IPS DF 19.7 (cell line): Measurements from ENCODE around the gene PALLD.

Experiments
- DNase-seq: peaks from one replicate; pipeline ENCODE4 v3.0.0-alpha.2; 2013; ENCODE audit warnings: low read depth, low spot score

PALLD gene

DNA sequence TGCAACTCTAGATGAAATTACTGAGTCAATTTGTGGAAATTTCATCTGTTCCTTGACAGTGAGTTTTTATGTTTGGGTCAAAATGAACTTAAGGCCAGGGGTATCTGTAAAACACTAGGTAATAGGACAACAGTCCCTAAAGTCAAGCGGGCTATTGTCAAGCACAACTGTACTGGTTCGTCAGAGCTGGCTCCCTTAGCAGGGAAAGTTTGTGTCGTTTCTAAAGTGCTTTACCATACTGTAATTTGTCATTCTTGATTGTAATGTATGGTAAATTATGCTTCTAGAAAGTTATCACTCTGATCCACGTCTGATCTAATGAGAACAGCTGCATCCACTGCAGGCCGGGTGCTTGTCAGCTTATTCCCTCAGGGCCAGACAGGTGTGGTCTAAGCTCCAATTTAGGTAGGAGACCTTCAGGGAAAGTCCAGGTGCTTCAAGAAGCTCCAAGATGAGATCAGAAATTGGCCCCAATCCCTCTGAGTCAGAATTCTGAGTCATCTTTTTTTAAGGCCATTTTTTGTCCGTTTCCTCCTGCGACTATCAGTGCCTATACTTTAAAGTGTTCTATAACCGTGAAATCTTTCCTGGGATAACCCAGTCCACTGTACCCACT, 92.2 kb downstream of the PALLD start:
- no peak for DNase-seq

DNA sequence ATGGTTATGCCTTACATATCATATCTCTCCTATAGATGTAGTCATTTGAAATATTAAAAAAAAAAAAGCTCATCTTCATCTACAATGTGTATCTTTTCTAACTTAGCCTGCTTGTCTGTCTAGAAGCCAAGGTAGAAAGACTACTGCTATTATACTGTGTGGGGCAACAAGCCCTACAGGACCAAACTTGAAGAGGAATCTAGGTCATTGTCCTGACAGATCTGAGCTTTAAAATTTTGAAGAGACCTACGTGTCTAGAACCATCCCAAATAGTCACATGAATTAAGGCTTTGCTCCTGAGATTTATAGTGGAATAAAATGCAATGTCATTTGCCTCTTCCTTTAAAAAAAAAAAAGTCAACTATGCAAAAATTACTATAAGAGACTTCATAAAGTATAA, 95.8 kb downstream of the PALLD start:
- no peak for DNase-seq

- no peak for DNase-seq
These were observed 96.5 kb downstream of the PALLD start for GRCh38 chr4:168593399-168593798.

GRCh38 chr4:168594121-168594520, 97.3 kb downstream of the PALLD start:
- DNase-seq = no peak

DNA sequence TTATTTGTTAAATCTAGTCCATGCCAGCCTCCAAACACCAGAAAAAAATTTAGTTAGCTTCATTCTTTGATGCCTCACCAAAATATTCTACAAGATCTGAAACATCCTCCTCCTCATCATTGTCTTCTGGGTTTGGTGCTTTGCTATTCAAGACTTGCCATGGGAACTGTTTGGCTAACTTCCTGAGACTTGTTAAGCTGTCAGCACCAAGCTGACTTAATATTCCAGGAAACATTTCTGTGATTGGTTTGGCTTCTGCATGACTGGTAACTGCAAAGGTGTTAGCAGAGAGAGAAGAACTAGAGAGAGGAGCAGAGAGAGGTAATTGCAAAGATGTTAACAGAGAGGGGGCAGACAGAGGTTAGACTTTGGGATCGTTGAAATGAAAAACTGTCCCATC, 101.3 kb downstream of the PALLD start:
- no peak for DNase-seq

DNA sequence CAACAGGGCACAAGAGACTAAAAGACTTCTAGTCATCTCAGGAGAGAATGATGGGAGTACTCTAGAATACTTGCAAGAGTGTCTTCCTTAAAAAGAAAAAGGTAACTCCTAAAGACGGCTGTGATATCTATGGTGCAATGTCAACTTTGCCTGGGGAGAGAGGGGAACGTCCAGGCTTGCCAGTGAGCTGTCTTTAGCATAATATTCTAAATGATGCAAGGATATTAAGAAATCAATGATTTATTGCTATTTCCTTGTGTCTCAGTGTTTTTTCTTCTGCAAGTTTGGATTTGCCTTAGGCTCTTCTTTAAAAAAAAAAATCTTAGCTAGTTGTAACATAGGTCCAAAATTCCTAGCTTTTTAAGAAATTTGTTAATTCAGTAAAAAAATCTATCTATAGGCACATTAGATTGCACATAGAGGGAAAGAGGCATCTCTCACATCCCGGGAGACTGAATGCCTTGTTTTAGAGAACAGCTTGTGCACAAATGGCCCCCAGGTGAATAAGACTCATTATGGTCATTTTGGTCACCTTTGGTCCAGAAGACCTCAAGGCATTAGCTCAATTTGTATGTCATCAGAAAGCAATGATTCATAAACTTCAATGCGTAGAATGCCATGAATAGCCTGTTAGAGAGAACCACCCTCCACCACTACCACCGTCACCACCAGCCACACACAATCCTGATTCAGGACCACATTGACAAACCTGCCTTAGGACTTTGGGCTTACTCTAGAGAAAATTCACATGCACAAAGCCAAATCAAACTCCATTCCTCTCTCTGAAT, 104.1 kb downstream of the PALLD start:
- no peak for DNase-seq

DNA sequence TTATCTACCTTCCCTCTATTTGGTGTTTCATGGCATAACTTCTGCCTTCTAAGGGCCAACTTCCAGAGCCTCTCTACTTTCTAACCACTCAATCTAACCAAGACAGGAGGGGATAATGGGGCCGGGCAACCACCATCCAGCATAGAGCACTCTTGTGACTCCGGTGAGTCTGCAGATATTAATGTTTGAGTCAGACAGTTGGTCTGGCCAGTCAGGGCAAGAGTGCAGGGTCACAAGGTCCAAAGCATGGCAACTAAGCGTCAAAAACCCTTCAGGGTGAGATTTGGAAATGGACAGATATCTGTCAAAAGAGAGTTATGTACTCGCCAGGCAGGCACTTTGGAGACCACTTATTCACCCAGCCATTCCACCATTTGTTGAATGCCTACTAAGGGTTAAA, 105.0 kb downstream of the PALLD start:
- no peak for DNase-seq

- peak; percentile 30 for DNase-seq
These were observed 107.9 kb downstream of the PALLD start for GRCh38 chr4:168604496-168605373.

DNA sequence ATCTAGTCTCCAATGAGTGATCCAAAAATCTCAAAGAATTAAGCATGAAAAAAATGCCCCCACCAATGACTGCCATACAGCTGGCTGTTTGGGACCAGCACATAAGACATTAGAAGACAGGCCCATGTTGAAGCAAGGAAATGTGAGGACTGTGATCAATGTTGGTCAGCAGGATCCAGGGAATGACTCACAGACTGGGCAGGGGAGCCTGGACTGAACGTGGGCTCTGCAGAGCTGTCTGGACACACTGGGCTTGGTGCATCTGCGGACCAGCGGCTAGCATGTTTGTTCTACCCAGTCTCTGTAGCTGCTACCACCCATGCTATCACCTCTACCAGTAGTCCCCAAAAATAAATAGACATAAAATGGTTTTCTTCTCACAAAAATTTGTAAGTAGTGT, 108.6 kb downstream of the PALLD start:
- DNase-seq = no peak

DNA sequence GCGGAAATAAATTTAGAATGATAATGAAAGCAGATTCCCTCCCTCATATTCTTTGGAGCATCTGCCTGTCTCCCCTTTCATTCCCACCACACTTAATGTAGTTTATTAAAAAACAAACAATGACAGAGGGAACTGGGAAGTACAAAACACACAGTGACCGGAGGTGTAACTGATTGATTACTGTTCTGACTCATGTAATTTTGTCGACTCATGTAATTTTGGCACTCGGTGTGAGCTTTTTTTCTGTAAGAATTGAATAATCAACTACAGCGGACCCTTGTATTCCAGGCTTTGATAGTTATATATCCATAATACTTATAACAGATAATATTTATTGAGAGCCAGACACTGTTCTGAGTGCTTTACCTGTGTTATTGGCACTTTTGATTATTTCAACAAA, 110.4 kb downstream of the PALLD start:
- no peak for DNase-seq

DNA sequence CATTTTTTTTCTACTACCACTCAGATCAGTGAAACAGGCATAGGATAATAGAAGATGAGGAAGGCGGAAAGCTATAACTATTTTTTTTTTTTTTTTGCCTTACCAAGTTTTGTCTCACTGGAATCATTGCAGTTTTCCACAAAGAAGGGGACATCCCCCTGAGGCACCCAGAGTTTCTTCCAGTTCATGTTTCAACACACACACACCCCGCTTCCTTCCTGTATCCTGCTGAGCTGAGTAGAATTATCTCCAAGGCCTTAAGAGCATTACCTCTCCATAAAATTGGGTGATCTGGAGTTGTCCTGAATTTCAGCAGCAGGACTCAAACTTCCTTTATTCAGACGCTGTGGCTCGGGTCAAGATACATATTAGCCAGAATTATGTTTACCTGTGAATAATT, 111.9 kb downstream of the PALLD start:
- DNase-seq = no peak

DNA sequence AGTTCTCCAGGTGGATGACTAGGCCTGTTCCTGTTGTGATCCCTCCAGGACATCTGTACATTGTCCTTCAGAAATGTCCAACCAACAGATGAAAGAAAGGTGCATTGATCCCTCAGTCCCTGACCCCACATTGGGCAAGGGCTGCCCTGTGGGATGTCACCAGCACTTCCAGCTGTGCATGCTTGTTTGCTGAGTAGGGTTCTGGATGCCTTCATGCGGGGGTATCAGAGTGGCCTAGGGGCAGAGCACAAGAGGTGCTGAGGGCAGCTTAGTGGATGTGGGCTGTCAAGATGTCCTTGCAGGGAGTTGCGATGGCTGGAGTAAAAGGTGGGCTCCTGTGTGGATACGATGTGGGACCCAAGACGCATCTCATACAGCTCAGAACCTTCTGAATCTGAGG, 112.5 kb downstream of the PALLD start:
- DNase-seq = no peak

DNA sequence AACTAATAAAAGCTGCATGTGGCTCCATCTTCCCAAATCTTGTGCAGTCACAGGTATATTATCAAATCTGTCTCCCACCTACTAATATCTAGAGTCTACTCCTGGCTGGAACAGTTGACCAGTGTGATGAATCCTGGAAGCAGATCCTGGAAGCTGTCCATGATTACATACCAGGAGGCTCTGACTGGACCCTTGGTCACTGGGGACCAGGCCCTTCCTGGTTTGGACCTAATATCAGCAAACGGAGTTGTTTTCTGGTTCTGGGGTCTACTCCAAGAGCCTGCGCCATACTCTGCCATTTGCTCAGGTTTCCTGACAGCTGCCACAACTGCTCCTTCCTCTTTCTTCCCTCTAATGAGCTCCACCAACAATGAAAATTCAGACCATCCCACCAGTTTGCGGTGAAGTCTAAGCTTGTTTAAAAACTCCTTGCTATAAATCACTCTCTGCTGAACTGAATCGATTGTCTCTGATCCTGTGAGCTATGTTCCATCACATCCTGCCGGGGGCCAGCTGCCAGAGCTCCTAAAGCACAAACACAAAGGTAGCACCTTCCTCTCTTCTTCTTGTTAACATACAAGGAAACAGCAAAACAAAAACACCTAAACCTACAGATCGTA, 114.2 kb downstream of the PALLD start:
- DNase-seq = no peak

DNA sequence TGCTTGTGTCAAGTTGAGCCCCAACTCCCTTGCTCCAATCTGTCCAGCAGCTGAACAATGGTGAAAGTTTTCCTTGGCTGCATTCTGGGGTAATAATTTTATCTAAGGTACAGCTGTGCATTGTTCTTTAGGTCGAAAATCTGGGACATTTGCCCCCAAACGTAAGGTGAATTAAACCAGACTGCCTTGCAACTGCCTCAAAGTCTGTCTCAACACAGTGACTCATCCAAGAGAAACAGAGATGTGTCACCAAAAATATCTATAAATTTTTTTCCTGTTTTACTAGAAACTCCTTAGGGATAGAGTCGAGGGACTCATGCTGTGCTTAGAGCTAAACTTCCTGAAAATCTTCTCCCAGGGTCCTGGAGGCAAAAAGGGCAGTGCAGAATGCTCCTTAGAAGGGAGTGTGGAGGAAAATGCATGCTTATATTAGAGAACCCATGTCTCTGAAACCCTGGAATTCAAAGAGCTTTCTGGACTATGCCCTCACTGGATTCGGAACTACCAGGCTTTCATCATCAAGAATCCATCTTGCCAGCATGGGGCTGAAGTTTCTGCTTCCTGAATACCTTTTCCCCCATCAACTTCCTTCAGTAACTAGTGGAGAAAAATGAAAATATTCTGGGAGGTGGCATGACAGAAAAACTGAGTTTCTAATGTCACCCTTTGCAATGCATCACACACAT, 115.7 kb downstream of the PALLD start:
- DNase-seq = no peak

DNA sequence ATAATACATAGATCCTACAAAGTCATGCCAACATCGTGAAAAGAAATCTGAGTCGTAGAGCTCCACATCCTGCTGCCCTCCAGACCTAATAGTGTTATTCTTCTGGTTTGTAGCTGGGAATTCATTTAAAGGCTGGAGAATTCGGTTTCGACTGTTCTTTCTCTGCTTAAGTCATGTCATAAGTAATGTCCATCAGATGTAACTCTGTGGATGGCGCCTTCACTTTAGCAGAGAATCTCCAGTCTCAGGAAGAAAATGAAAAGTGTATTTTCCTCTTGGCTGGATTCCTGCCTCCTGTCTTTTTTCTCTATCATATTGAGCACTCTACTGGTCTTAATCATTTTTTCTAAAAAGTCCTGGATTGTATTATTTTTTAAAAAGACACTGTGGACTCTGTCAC, 117.0 kb downstream of the PALLD start:
- no peak for DNase-seq

DNA sequence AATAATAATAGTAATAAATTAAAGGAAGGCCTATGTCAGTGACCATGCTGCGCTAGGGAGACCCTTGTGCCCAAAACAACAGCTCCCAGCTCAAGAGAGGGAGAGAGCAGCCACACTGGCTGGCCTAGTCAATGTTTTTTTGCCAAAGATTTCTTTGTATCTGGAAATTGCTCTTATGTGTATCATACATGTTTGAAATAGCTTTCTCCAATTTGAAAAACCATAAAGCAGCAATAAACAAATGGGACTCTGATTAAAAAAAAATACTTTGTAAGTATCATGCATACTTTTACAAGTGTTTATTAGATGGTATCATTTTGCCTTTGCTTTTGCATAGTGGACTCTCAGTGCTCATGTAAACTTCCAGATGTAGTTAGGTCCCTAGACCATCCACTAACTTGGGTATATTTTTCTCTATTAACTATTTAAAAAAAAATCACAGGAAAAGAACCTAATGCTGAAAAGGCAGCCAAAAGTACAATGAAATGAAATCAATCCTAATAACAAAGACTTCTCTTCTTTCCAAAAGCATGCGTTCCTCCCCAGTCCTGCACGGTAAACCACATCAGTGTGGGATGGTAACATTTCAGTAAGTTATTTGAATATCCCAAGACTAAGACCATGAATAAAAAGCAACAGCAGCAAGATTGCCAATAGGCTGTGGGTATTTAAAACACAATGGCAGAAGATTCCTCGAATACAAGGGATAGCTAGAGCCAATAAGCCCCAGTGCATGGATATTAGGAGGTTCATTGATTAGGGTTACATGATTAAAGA, 117.6 kb downstream of the PALLD start:
- no peak for DNase-seq

DNA sequence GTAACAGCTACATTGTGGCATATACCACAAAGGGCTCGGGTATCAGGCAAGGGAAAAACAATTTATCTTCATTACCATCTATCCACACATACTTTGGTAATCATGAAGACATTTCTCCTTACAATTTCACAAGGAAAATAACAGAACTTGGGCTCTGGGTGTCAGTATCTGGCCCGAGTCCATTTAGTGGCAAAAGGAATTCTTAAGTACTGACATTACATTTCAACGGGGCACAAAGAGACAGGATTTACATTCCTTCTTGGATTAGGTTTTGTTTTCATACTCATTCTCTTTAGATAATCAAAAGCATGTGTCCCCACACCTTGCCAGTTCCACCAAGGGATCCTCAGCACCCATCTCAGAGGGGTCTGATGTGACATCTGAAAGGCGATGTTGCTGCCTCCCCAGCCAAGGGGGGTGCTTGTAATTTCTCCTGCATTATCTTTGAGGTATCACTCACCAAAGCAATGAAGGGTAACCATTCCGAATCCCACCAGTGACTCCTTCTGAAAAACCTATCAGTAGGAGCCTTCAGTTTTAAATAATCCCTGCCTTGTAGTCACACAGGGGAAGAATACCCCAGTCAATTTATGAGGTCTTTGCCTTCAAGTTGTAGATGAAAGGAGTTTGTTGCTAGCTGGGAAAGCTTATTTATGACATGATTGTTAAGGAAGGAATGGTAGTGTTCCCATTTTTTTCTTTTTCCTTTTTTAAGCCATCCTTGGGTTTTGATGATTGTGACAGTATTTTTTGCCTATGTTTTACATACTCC, 118.6 kb downstream of the PALLD start:
- DNase-seq = no peak

GRCh38 chr4:168618577-168619265, 121.9 kb downstream of the PALLD start:
- no peak for DNase-seq

DNA sequence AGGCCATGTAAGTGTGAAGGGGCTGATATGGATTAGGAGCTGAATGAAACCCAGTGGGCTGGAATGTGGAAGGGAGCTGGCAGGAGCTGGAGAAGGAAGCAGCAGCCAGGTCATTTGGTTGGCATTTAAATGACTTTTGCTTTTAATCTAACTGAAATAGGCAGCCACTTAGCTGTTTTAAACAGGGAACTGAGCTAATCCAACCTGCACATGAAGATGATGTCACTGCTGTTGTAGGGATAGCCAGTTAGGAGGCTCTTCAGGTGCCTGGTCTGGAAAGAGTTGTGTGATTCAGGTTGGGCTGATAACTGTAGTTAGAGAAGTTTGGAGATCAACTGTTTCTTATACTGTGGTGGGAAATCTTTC, 122.4 kb downstream of the PALLD start:
- DNase-seq = no peak
